Measurements from ENCODE around the gene DLG5. TPM values are rescaled to one million over a fixed set of nuclear protein-coding genes. Genes with fewer than 3 reads are reported as not detected.
A peak's percentile ranks its signal among the peaks of the same experiment; 100 is the strongest.

Gene DLG5
- total RNA-seq, 2 donors from 2014 or later, result 26.1 to 47.5 TPM

DNA sequence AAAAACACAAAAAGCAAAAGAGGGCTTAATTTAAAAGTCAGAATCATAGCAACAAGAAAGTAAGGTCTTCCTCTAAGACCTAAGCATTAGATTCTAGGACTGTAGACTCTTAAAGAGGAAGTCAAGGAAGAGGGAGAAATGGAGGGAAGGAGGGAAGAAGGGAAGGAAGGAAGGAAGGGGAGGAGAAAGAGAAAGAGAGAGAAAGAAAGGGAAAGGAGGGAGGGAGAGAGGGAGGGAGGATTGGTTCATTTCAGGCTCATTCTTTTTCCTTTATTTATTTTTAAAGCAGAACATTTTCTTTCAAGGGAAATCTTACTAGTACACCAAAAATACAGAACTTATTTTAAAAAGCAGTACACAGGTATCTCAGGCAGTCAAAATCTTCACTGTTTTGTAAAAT lies 81.1 kb downstream of the DLG5 start:
- Histone ChIP-seq H3K4me3 (no peak overlapping the region), H3K27ac (peak overlapping the region; percentile 78), H3K36me3 (no peaks in the 10 kb centered on the region), H3K9ac (ENCODE audit: low read depth in 2 of 2, low read length in 2 of 2) (peak overlapping the region in 1 of 2 donors; percentile 67), H3K27me3 (no peaks in the 10 kb centered on the region), H3K9me3 (no peaks in the 10 kb centered on the region), H3K4me1 (peaks cover 26% of the 10 kb centered on the region)
- intact Hi-C loops (cut with DNase I), result loop anchor here (5.0 to 10.0 kb wide), 3 partner anchors 82 to 182 kb away; partner anchors contain the start of genes DLG5 and POLR3A
- DNase-seq, result no peak
- TF ChIP-seq, protein P1, sequence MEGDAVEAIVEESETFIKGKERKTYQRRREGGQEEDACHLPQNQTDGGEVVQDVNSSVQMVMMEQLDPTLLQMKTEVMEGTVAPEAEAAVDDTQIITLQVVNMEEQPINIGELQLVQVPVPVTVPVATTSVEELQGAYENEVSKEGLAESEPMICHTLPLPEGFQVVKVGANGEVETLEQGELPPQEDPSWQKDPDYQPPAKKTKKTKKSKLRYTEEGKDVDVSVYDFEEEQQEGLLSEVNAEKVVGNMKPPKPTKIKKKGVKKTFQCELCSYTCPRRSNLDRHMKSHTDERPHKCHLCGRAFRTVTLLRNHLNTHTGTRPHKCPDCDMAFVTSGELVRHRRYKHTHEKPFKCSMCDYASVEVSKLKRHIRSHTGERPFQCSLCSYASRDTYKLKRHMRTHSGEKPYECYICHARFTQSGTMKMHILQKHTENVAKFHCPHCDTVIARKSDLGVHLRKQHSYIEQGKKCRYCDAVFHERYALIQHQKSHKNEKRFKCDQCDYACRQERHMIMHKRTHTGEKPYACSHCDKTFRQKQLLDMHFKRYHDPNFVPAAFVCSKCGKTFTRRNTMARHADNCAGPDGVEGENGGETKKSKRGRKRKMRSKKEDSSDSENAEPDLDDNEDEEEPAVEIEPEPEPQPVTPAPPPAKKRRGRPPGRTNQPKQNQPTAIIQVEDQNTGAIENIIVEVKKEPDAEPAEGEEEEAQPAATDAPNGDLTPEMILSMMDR (IDR thresholded peaks at IDR 0.05), result no peak

DNA sequence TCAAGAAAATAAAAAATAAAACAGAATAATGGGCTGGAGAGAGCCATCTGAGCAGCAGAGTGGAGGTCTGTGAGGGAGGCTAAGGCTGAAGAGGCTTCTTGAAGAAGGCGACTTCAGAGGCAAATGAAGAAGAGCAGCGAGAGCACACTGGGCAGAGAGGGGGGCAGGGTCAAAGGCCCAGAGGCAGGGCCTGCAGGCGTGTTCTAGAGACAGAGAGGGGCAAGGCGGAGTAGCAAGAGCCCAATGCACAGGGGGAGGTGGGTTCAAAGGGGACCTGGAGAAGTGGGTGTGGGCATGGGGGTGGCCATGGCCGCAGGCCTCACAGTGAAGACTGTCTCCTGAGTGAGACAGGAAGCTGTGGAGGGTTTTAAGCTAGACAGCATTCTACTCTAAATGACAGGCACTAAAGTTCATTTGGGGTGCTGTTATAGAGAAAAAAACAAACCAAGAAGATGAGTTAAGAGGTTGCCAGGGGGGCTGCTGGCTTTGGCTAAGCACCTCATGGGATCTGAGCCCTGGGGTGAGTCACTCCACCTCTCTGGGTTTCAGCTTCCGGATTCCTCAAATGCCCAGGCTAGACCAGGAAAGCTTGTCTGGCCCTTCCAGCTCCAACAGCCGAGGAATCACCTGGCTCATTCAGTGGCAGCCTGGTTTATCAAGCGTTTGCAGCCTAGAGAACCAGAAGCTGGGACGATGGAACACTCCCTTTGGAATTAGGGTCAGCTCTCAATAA lies 81.7 kb downstream of the DLG5 start:
- no peak overlapping the region for H3K4me3 ChIP-seq
- intact Hi-C loops (cut with DNase I), result loop anchor here (5.0 to 10.0 kb wide), 3 partner anchors 82 to 182 kb away; partner anchors contain the start of genes DLG5 and POLR3A
- peak overlapping the region; percentile 39 to 67 for H3K9ac ChIP-seq (ENCODE audit: low read depth in 2 of 2, low read length in 2 of 2)
- TF ChIP-seq, protein P1 (IDR thresholded peaks at IDR 0.05), result no peak
- peaks cover 26% of the 10 kb centered on the region for H3K4me1 ChIP-seq
- no peaks in the 10 kb centered on the region for H3K27me3 ChIP-seq
- DNase-seq, result peak; percentile 72
- peak overlapping the region; percentile 78 for H3K27ac ChIP-seq
- no peaks in the 10 kb centered on the region for H3K36me3 ChIP-seq
- no peaks in the 10 kb centered on the region for H3K9me3 ChIP-seq

DNA sequence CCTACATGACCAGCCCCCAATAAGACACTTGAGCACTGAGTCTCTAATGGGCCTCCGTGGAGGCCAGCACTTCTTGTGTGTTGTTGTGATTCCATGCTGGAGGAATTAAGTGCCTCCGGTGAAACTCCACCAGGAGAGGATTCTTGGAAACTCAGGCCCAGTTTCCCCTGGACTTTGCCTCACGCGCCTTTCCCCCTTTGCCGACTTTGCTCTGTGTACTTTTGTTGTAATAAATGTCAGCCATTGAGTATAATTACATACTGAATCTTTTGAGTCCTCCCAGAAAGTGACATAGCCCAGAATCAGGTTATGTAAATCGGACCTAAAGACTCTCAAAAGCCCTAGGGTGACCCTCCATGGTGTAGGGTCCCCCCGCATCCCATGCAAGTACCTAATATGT lies 82.4 kb downstream of the DLG5 start:
- TF ChIP-seq, protein P1 (IDR thresholded peaks at IDR 0.05), result no peak
- Histone ChIP-seq H3K4me3 (no peak overlapping the region), H3K36me3 (no peaks in the 10 kb centered on the region), H3K27me3 (no peaks in the 10 kb centered on the region), H3K9me3 (no peaks in the 10 kb centered on the region), H3K9ac (ENCODE audit: low read depth in 2 of 2, low read length in 2 of 2) (peak overlapping the region in 1 of 2 donors; percentile 67), H3K4me1 (peaks cover 24% of the 10 kb centered on the region), H3K27ac (peak overlapping the region; percentile 78)
- DNase-seq, result peak; percentile 81
- intact Hi-C loops (cut with DNase I), result loop anchor here (10.0 kb wide), 1 partner anchor 141 kb away; no protein-coding TSS in a partner anchor

DNA sequence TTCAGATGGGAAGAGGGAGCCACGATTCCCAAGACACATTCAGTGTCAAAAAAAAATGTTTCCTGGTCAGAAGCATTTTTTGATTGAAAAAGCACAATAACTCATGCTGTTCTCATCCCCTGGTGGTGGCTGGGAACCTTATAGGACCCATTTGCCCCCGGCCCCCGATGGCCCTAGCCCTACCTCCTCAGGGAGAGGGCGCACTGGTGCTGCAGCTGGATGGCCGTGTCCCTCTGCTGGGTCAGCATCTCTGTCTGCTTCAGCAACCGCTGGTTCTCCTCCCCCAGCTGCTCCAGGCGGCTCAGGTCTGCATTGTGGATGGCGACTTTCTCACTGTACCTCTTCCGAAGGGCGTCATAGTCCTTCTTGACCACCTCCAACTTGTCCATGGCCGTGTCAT lies 83.3 kb downstream of the DLG5 start:
- H3K36me3 ChIP-seq, result no peaks in the 10 kb centered on the region
- H3K27ac ChIP-seq, result peak overlapping the region; percentile 78
- peaks cover 18% of the 10 kb centered on the region for H3K4me1 ChIP-seq
- intact Hi-C loops (cut with DNase I), result loop anchor here (10.0 kb wide), 1 partner anchor 142 kb away; no protein-coding TSS in a partner anchor
- no peaks in the 10 kb centered on the region for H3K27me3 ChIP-seq
- H3K9me3 ChIP-seq, result no peaks in the 10 kb centered on the region
- DNase-seq, result no peak
- no peak overlapping the region for H3K9ac ChIP-seq (ENCODE audit: low read depth in 2 of 2, low read length in 2 of 2)
- no peak overlapping the region for H3K4me3 ChIP-seq
- TF ChIP-seq, protein P1 (IDR thresholded peaks at IDR 0.05), result no peak

DNA sequence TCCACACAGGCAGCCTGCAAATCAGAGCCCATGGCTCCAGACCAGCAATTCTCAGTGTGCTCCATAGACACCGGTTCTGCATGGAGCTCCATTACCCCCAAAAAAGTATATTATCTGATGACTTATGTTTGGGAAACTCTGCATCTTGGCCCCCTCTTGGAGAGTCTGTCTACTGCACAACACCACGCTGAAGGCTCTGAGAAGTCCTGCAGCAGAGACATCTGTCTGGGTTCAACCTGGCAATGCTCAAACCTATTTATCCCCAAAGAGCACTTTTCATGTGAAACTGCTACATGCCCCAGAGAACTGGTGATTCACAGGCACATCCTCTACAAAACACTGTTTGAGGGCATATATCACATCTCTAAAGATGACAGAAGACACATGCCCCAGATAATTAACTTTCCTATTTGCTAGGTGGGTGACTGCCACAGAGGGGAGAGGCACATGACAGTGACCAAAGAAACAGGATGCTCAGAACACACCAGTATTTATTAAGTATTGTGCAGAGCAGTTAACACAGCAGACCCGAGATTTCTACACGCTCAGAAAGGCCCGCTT lies 83.8 kb downstream of the DLG5 start:
- Histone ChIP-seq H3K36me3 (no peaks in the 10 kb centered on the region), H3K4me3 (no peak overlapping the region), H3K9ac (ENCODE audit: low read depth in 2 of 2, low read length in 2 of 2) (no peak overlapping the region), H3K27me3 (no peaks in the 10 kb centered on the region), H3K4me1 (peaks cover 18% of the 10 kb centered on the region), H3K9me3 (no peaks in the 10 kb centered on the region), H3K27ac (no peak overlapping the region)
- intact Hi-C loops (cut with DNase I), result loop anchor here (10.0 kb wide), 1 partner anchor 142 kb away; no protein-coding TSS in a partner anchor
- no peak for DNase-seq
- TF ChIP-seq, protein P1 (IDR thresholded peaks at IDR 0.05), result no peak
